ENCODE data around the gene RASA2. TPM values are rescaled to one million over a fixed set of nuclear protein-coding genes. Genes with fewer than 3 reads are reported as not detected.
"Not testable (repeated sequence)": the region's sequence is repeated elsewhere in the genome, so short reads cannot be mapped to it uniquely, and the experiment has no call there.

Gene RASA2
- total RNA-seq, 1 experiment from 2014 or later, result 14.0 TPM

DNA sequence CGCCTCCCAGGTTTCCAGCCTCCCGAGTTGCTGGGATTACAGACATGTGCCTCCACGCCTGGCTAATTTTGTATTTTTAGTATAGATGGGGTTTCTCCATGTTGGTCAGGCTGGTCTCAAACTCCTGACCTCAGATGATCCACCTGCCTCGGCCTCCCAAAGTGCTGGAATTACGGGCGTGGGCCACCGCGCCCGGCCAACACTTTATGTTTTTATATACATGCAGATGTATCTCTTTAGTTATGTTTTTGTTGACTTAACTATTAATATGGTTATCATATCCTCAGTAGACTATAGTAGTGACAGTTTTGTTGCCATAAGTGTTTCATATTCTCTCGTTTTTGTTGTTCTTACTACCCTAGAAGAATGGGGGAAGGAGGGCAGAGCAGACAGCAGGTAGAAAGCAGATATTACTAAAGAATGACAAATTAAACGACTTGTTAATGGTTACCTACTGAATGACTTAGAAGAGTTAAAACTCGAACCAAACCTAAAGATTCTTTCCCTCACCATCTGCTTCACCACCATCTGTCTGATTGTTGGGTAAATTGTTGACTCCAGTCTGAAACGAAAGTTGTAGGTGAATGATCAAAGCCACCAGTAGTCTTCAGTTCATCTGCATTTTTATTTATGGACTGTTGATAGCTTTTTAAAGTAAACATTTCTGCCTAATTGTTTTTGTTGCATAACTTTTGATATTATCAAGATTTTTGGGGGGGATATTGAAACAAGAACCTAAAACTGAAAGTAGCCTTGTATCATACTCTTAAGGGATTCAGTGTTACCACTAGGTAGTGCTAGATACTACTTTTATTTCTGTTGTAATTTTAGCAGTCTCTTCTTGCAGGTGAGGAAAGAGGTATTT lies 89.3 kb downstream of the RASA2 start:
- no peak for DNase-seq (ENCODE audit: low read depth)

DNA sequence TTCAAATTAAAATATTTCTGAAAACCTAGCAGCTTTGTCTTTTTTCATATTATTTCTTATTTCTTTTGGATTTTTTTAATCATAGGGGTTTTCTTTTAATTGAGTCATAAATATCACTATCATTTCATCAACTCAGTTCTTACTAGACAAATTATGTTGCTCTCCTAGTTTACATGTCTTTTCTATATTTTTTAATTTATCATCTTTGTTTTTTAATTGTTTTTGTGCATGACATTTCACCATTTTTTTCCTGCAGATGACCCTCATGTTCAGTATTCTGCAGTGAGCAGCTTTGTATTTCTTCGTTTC lies 89.9 kb downstream of the RASA2 start:
- DNase-seq (ENCODE audit: low read depth), result no peak

GRCh38 chr3:141578202-141578973 lies 91.6 kb downstream of the RASA2 start:
- no peak for DNase-seq (ENCODE audit: low read depth)

GRCh38 chr3:141594357-141594756 lies 107.5 kb downstream of the RASA2 start:
- no peak for DNase-seq (ENCODE audit: low read depth)

GRCh38 chr3:141597931-141598330 lies 111.1 kb downstream of the RASA2 start:
- no peak for DNase-seq (ENCODE audit: low read depth)

DNA sequence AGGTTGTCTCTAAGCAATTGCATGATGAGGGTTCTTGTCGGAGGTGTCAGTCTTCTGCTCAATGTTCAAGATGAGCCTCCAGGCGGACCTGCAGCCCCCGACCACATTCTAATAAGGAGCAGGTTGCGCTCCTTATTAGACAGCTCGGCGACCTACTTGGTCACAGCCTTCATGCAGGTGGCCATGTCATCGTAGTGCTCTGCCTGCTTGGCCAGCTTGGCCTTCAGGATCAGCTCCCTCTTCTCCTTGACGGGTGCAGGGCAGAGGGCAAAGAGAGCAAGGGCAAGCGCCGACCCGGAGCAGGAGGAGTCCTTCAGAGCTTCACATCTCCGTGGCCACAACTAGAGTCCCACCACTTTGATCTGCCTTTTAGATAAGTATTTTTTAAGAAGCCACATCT lies 113.5 kb downstream of the RASA2 start:
- DNase-seq (ENCODE audit: low read depth), result no peak

DNA sequence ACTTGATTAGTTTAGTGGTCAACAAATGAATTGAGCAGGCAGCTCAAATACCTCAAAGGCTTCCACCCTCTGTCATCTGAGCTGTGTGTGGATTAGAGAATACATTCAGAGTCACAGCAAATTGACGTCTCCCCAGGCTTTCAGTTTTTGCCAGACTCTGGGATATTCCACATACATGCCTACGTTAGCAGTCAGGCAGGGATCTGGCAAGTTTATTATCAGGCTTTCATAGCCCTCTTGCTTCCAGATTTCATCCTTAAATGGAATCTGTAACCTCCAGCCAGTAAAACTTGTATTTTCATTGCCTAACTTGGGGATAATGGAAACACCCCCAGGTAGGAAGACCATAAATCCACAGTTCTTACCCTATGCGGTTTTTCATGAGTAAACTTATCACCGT lies 115.9 kb downstream of the RASA2 start:
- no peak for DNase-seq (ENCODE audit: low read depth)

DNA sequence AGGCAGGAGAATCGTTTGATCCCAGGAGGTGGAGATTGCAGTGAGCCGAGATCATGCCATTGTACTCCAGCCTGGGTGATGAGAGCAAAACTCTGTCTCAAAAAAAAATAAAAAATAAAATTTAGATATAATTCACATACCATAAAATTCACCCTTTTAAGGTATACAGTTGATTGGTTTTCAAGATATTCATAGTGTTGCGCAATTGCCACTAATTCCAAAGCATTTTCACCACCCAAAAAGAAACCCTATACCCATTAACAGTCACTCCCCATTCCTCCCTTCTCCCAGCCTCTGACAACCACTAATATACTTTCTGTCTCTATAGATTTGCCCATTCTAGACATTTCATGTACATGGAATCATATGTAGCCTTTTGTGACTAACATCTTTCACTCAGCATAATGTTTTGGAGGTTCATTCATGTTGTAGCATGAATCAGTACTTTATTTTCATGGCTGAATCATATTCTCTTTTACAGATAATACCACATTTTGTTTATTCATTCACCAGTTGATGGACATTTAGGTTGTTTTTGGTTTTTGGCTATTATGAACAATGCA lies 116.7 kb downstream of the RASA2 start:
- DNase-seq (ENCODE audit: low read depth), result no peak

DNA sequence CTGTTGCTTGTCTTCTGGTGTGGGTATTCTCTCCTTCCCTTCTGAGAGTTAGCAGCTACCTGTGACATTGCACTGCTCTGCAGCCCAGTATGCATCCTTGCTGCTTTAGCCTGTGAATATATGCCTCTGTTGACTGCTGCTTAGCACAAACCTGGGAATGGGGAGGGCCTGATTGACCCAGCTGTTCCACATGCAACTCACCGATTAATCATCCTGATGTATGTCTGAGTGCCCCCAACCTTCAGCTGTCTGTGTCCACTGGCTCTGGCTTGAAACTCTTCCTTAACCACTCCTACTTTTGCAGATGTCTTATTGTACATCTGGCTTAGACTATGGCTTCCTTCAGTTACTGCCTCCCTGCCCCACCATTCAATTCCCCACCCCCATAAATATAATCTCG lies 119.1 kb downstream of the RASA2 start:
- peak; percentile 54 for DNase-seq (ENCODE audit: low read depth)

GRCh38 chr3:141608438-141608837 lies 121.6 kb downstream of the RASA2 start:
- no peak for DNase-seq (ENCODE audit: low read depth)

DNA sequence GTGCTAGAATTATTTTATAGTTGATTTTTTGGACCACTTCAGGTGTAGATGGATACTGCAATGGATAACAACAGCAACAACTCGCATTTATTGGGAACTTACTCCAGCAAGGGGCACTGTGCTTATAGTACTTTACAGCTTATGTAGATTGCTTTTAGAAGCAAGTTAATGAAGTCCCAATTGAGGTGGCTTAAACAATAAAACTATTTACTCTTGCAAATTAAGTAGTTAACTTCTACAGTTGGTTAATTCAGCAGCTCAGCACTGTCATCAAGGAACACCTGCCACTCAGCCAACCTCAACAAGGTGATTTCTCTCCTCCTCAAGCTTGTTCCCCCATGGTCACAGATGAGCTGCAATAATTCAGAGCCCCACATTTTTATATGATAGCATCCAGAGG lies 124.1 kb downstream of the RASA2 start:
- no peak for DNase-seq (ENCODE audit: low read depth)

- DNase-seq (ENCODE audit: low read depth), result no peak
These were observed 131.5 kb downstream of the RASA2 start for GRCh38 chr3:141618103-141618910.

DNA sequence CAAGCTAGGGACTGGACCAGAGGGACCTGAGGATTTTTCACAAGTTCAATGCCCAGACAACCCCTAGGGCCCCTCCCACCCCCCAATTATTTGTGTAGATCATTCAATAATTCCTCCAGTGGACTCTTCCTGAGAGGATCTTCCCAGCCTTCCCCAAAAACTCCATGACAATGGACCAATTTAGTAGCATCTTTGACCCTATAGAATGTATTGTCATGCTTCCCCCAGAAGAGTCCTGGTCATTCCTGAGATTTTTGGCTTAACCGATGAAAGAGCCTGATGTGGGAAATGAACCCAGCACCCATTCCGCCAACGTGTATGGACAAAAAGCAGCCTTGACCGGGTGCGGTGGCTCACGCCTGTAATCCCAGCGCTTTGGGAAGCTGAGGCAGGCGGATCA lies 132.1 kb downstream of the RASA2 start:
- DNase-seq (ENCODE audit: low read depth), result no peak

GRCh38 chr3:141619450-141619849 lies 132.6 kb downstream of the RASA2 start:
- DNase-seq (ENCODE audit: low read depth), result no peak

GRCh38 chr3:141623691-141624090 lies 136.9 kb downstream of the RASA2 start:
- DNase-seq (ENCODE audit: low read depth), result no peak

DNA sequence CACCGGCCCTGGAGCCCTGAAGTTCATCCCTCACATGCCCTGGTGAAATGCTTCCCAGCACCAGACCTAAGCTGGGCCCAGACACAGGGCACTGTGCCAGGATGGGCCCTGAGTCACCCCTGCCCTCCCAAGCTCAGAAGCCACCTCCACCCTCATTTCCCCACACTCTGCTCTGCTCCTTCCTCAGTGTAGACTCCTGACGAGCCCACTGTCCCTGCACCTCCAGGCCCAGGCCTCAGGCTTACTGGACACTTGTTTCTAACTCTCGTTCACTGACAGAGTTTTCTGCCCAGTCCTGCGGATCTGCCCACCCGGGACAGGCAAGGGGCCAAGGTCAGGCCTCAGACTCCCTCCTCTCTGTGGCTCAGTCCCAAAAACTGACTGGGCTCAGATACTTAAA lies 138.7 kb downstream of the RASA2 start:
- DNase-seq (ENCODE audit: low read depth), result peak; percentile 86

- DNase-seq (ENCODE audit: low read depth), result not testable (repeated sequence)
These were observed 141.5 kb downstream of the RASA2 start for GRCh38 chr3:141628334-141628733.

GRCh38 chr3:141628868-141629441 lies 142.1 kb downstream of the RASA2 start:
- DNase-seq (ENCODE audit: low read depth), result not testable (repeated sequence)

- DNase-seq (ENCODE audit: low read depth), result no peak
These were observed 143.1 kb downstream of the RASA2 start for GRCh38 chr3:141629976-141630375.

DNA sequence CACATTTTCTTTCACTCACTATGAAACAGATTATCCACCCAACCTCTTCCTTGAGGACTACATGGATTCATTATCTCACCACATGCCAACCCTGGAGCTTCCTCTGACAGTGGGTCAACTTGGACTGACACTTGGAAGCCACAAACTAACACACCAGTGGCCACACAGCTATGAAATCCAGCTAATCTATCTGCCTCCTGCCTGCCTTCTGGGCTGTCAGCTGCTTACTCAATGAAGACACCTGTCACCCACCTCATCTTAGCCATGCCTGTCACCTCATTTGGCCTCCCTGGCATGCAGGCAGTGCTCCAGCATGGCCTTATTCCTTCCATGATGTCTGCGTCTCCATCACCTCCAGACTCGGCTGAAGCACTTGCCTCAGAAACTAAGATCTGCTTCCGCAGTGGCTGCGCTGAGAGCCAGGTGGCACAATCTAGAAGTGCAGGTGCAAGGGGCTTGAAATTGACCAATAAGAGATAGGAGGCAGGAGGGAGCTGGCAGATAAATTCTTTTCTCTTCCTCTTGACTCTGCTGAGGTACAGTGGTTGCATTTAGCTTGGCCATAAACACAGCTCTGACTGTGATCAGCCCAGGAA lies 146.1 kb downstream of the RASA2 start:
- DNase-seq (ENCODE audit: low read depth), result no peak

DNA sequence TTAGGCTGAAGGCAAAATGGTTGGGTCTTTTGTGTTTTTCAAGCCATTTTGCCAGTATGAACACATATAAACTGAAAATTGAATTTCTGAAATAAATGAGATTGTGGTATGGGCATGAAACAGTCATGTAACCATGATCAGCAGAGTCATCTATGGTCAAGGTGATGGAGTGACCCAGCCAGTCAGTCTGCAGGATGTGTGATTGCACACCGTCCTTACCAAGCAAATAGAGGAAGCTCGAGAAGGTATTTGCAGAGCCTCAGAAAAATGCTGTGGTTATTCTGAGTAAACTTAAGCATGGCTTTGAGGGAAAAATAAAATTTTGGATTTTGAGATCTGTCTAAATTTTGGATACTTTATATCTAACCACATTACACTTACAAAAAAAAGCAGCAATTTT lies 155.4 kb downstream of the RASA2 start:
- no peak for DNase-seq (ENCODE audit: low read depth)
